HepG2 (cell line): ENCODE measurements around the gene TANC1.

Source experiments
- CBFB ChIP-seq: sonication (generic); formaldehyde crosslinking; IDR thresholded peaks from 2 replicates; pipeline ENCODE4 v1.4.0; 2020; ENCODE audit warnings: missing genetic modification reagents
- CEBPB ChIP-seq: IDR thresholded peaks from 2 replicates; pipeline ENCODE4 v1.6.1; 2011; ENCODE audit warnings: low read depth, low read length, improper control_type of control experiment, borderline replicate concordance
- CHD2 ChIP-seq: IDR thresholded peaks from 2 replicates; pipeline ENCODE4 v1.6.1; 2011; ENCODE audit warnings: low read depth, low read length, improper control_type of control experiment
- EZH2 ChIP-seq: conservative IDR thresholded peaks from 2 replicates; pipeline ENCODE4 v1.6.1; 2012; ENCODE audit warnings: mild to moderate bottlenecking, low read depth, low read length, moderate library complexity
- ZBTB3 ChIP-seq: sonication (generic); formaldehyde crosslinking; IDR thresholded peaks from 2 replicates; pipeline ENCODE4 v1.4.0; 2020; ENCODE audit warnings: low read depth, mild to moderate bottlenecking, moderate library complexity, missing genetic modification reagents, borderline replicate concordance
- ZFP37 ChIP-seq: sonication (generic); formaldehyde crosslinking; IDR thresholded peaks from 2 replicates; pipeline ENCODE4 v1.4.0; 2020; ENCODE audit warnings: missing genetic modification reagents, borderline replicate concordance
- ZHX1 ChIP-seq: sonication (generic); formaldehyde crosslinking; IDR thresholded peaks from 2 replicates; pipeline ENCODE4 v1.8.1; 2022; ENCODE audit warnings: low read depth, mild to moderate bottlenecking, missing genetic modification reagents
- ZNF251 ChIP-seq: sonication (generic); formaldehyde crosslinking; IDR thresholded peaks from 2 replicates; pipeline ENCODE4 v1.9.0; 2021; ENCODE audit warnings: mild to moderate bottlenecking, missing genetic modification reagents
- ZNF530 ChIP-seq: sonication (generic); formaldehyde crosslinking; IDR thresholded peaks from 2 replicates; pipeline ENCODE4 v1.5.0; 2020; ENCODE audit warnings: low read depth, mild to moderate bottlenecking, missing genetic modification reagents
- ZNF7 ChIP-seq: IDR thresholded peaks from 2 replicates; pipeline ENCODE4 v1.6.1; 2016; ENCODE audit warnings: missing biosample characterization, missing genetic modification reagents
- TF ChIP-seq, protein P1 (sequence below): sonication (generic); formaldehyde crosslinking; IDR thresholded peaks from 2 replicates; pipeline ENCODE4 v1.5.0; 2020; ENCODE audit warnings: mild to moderate bottlenecking, missing genetic modification reagents, moderate library complexity
- TF ChIP-seq, protein P2 (sequence below): sonication (generic); formaldehyde crosslinking; IDR thresholded peaks from 2 replicates; pipeline ENCODE4 v1.8.0; 2022; ENCODE audit warnings: missing genetic modification reagents, mild to moderate bottlenecking, borderline replicate concordance
- TF ChIP-seq, protein P3 (sequence below): sonication (generic); formaldehyde crosslinking; IDR thresholded peaks from 2 replicates; pipeline ENCODE4 v1.4.0; 2020; ENCODE audit warnings: missing genetic modification reagents
- TF ChIP-seq, protein P4 (sequence below): sonication (generic); formaldehyde crosslinking; IDR thresholded peaks from 2 replicates; pipeline ENCODE4 v1.4.0; 2020; ENCODE audit warnings: mild to moderate bottlenecking, missing genetic modification reagents

GRCh38 chr2:159211447-159212396, 243.3 kb downstream of the TANC1 start:
- no peak for TF ChIP-seq ZBTB3 (CRISPR knock-in tag)
- no peak for TF ChIP-seq EZH2
- TF ChIP-seq, protein P1, sequence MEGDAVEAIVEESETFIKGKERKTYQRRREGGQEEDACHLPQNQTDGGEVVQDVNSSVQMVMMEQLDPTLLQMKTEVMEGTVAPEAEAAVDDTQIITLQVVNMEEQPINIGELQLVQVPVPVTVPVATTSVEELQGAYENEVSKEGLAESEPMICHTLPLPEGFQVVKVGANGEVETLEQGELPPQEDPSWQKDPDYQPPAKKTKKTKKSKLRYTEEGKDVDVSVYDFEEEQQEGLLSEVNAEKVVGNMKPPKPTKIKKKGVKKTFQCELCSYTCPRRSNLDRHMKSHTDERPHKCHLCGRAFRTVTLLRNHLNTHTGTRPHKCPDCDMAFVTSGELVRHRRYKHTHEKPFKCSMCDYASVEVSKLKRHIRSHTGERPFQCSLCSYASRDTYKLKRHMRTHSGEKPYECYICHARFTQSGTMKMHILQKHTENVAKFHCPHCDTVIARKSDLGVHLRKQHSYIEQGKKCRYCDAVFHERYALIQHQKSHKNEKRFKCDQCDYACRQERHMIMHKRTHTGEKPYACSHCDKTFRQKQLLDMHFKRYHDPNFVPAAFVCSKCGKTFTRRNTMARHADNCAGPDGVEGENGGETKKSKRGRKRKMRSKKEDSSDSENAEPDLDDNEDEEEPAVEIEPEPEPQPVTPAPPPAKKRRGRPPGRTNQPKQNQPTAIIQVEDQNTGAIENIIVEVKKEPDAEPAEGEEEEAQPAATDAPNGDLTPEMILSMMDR (CRISPR knock-in tag), result peak; percentile 56
- no peak for TF ChIP-seq CBFB (CRISPR knock-in tag)
- TF ChIP-seq ZFP37, result no peak
- TF ChIP-seq CEBPB, result no peak
- TF ChIP-seq CHD2, result no peak
- TF ChIP-seq ZNF7 (CRISPR knock-in tag), result no peak
- TF ChIP-seq, protein P2, sequence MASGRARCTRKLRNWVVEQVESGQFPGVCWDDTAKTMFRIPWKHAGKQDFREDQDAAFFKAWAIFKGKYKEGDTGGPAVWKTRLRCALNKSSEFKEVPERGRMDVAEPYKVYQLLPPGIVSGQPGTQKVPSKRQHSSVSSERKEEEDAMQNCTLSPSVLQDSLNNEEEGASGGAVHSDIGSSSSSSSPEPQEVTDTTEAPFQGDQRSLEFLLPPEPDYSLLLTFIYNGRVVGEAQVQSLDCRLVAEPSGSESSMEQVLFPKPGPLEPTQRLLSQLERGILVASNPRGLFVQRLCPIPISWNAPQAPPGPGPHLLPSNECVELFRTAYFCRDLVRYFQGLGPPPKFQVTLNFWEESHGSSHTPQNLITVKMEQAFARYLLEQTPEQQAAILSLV (CRISPR knock-in tag), result no peak
- TF ChIP-seq, protein P3, sequence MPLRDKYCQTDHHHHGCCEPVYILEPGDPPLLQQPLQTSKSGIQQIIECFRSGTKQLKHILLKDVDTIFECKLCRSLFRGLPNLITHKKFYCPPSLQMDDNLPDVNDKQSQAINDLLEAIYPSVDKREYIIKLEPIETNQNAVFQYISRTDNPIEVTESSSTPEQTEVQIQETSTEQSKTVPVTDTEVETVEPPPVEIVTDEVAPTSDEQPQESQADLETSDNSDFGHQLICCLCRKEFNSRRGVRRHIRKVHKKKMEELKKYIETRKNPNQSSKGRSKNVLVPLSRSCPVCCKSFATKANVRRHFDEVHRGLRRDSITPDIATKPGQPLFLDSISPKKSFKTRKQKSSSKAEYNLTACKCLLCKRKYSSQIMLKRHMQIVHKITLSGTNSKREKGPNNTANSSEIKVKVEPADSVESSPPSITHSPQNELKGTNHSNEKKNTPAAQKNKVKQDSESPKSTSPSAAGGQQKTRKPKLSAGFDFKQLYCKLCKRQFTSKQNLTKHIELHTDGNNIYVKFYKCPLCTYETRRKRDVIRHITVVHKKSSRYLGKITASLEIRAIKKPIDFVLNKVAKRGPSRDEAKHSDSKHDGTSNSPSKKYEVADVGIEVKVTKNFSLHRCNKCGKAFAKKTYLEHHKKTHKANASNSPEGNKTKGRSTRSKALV (CRISPR knock-in tag), result no peak
- no peak for TF ChIP-seq ZNF251 (CRISPR knock-in tag)
- TF ChIP-seq ZHX1 (CRISPR knock-in tag), result no peak
- TF ChIP-seq, protein P4, sequence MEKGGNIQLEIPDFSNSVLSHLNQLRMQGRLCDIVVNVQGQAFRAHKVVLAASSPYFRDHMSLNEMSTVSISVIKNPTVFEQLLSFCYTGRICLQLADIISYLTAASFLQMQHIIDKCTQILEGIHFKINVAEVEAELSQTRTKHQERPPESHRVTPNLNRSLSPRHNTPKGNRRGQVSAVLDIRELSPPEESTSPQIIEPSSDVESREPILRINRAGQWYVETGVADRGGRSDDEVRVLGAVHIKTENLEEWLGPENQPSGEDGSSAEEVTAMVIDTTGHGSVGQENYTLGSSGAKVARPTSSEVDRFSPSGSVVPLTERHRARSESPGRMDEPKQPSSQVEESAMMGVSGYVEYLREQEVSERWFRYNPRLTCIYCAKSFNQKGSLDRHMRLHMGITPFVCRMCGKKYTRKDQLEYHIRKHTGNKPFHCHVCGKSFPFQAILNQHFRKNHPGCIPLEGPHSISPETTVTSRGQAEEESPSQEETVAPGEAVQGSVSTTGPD (CRISPR knock-in tag), result no peak
- TF ChIP-seq ZNF530, result no peak
